ENCODE measurements around the gene OPCML.

The OPCML gene

DNA sequence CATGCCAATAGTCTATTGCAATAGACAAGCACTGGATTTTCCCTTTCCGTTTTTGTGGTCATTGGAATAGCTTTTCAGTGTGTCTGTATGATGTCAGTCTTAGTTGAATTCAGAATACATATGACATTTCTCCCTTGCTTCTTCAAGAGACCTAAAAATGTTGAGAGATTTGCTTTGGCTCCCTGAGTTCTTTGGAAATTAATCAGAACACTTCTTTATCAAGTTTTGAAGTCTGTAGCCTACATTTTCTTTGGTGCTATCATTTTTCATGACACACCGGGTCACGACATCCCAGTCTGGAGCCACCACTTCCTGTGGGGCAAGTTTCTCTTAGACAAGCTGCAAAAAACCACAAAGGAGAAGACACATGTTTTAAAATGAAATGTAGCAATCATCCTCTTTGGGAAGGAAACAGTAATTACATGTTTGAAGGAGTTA, 847.1 kb downstream of the OPCML start:
- FAIRE-seq: no peak

DNA sequence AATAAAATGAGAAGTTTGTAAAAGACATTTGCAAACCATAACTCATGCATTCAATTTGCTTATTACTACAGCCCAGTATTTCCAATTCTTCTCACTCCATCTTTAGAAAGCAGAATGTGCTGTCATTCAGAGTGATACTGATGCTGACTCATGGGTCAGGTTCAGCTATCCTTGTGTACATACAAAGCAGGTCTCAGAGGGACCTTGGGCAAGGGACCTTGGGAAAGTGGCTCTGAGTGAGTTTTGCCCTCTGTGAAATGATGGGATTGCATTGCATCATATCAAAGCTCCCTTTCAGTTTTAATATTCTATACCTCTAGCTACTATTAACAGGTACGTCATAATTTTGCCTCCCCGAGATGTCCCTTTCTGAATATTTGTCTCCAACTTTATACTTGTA, 848.7 kb downstream of the OPCML start:
- no peak for FAIRE-seq

DNA sequence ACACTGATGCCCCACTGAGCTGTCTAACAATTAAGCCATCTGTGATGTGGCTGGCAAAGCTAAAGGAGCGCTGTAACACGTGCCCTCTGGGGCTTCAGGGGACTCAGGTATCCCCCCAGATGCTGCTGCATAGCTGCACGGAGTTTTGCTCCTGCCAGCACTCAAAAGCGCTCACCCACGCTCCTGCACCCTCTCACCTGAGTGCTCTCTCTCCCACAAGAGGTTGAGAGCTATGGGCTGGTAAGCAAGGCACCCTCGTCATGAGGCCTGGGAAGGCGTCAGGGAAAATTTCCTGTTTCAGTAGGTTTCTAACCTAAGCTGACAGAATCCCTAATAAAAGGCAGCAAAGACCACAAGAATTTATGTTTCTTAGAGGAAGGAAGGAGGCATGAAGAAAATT, 850.3 kb downstream of the OPCML start:
- no peak for FAIRE-seq

DNA sequence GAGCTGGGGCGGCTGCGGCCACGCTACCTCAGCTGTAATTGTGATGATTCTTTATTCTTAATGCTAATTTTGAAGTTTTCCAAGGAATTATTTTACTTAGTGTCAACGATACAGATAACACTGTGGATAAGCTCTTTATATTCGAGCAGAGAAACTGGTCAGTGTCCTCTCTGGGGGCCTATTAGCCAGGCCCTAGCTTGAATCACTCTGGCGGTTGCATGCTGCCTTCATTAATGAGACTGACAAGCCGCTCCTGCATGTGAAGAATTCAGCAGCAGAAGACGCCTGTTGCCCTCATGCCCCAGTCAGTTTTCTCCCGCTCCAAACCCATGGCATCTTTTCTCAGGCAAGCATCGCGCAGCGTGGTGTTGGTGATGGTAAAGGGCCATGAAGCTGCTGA, 851.7 kb downstream of the OPCML start:
- FAIRE-seq: no peak

DNA sequence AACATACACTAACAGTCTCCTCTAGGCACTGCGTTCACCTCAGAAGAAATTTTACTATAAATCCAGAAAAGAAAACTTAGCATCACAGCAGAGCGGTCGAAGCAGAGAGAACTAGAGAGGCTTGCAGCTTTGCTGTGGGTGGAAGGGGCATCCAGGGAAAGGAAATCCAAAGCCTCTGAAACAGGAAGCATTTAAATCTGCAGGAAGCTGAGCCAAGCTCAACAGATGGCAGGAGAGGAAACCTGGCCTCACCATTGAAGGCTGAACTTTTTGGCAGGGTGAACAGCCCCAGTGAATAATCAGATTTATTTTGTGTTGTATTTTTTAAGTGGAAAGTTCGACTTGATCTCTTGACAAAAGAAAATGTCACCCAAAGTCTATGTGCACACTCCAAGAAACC, 858.1 kb downstream of the OPCML start:
- FAIRE-seq: no peak

DNA sequence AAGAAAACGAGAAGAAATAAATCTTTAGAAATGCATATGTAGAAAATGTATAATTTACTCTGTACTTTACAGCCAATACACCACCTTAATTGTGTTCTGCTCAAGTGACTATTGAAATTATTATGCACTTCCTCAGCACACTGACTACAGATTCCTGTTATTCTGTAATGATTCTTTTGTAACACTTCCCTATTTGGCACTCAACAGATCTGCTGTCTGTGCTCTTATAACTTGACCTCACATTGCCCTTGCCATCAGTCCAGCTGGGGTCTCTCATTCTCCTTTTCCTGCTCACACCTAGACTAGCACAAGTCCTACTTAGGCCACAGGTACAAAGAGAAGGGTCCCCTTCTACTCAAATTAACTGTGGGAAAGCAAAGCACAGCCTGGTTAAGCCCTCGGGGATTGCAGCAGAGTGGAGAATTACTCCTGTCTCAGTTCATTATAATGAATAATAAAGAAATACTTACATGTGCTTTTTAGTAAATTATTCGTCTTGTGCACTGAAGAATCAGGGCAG, 860.4 kb downstream of the OPCML start:
- FAIRE-seq: no peak

DNA sequence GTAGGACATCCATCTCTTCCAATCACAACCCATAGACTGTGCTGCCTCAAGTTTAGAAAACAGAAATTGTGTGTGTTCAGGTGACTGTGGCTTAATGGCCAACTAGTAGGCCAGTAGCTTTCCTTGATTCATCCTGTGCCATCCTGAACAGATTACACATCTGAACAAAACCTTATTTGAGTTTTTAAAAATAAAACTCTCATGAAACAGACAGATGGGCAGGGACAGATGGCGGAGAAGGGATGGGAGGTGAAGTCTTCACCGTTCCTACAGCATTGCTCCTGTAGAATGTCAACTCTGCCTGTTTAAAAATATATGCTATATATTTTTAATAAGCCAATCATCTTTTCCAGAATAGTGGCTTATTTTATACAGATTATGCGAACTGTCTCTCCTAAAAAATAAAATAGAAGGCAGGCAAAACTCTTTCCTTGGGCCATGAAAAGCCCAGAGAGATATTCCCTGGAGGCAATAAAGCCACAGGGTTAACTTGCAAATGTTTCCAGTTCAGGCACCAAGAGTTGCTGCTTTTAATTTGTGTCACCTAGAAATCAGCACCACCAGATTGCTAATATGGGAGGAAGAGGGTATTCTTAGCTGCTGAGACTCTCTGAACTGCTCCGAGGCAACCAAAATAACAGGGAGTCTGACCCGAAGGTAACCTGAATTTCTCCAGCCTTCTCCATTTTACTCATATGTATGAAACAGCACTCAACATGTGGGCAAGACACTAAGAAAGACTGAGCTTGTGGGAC, 861.2 kb downstream of the OPCML start:
- no peak for FAIRE-seq

DNA sequence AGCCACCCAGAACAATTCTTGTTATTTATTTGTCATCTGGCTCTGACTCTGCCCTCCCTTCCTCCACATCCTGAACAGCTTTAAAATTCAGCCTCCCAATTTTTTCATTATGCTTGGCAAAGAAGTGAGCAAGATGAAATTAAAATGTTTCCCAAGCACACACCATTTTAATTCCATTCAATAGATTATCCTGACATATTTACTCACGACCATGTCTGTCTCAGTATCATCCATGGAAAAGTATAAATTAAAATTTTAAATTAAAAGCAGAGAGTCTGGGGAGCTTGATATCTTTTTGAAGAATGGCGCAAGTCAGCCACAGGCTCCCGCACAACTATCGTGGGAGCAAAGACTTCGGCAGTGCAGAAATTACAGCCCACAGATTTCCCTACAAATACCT, 862.4 kb downstream of the OPCML start:
- FAIRE-seq: no peak

DNA sequence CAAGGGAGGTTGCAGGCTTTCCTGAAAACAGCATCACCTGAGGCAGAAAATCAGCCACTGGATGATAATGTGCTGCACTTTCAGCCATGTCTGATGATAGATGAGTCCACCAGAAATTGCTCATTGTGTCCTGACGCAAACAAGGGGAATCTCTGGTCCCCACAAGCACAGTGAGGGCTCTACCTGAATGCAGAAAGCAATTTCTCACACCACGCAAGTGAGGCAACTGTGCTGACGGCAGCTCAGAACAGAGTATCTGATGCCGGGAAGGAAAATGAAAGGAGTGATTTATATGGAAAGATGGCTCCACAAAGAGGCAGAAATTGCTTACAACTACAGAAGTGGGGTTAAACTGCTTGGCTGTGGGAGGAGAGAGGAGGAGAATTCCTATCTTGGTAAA, 867.1 kb downstream of the OPCML start:
- no peak for FAIRE-seq

DNA sequence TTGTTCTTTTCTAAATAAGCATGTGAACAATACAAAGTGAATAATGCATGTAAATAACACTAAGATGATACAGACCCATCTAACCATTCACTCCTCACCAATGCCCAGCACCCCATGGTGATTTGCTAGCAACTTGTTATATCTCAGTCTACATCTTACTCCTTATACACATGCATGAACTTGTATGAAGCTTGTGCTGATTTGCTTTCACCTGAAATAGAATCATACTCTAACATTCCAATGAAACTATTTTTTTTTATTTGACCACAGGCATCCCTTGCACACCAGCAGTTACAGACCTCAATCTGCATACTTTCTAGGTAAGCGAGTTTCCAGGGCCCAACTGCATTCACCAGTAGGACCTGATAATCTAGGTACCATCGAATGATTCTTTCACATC, 873.6 kb downstream of the OPCML start:
- no peak for FAIRE-seq

DNA sequence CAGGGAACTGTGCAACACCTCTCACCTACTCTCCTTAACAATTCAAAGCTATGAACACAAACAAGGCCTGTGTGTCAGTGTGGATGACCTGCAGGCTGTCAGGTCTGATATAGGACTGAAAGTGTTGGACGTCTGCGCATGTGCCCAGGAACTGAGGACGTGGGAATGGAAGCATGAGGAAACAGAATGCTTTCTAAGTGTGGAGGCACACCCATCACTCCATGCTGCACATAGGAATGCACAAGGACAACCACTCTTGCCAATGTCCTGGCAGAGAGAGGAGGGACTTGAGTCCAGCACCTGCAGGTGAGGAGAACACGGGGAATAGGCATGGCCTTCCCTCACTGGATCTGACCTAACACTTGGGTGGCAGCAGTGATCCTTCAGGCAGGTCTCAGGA, 874.3 kb downstream of the OPCML start:
- FAIRE-seq: no peak

DNA sequence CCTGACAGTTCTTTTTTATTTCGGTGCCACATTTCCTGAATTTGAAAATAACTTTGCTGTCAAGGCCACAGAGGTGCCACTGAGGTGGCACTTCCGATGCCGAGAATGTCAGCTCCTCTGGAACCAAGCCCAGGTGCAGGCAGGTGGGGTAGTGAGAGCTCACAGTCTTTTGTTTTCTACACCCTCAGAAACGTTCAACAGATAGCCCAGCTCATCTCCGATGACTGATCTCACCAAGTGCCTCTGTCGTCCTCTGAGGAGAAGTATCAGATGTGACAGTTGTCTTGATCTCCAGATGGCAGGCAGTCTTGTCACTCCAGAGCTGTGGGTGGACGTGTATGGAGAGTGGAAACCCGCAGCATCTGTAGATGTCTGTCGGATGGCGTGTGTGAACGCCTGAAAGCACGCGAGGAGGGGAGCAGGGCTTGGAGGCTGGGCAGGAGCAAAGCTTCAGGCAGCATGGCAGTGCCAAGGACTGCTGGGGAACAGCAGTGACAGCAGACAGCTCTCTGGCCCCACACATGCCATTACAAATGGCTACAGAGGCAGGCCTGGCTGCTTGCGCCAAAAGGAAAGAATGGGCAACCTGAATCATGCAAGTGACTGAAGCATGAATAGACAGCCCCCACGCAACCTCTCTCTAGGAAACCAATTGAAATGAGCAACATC, 877.0 kb downstream of the OPCML start:
- no peak for FAIRE-seq

DNA sequence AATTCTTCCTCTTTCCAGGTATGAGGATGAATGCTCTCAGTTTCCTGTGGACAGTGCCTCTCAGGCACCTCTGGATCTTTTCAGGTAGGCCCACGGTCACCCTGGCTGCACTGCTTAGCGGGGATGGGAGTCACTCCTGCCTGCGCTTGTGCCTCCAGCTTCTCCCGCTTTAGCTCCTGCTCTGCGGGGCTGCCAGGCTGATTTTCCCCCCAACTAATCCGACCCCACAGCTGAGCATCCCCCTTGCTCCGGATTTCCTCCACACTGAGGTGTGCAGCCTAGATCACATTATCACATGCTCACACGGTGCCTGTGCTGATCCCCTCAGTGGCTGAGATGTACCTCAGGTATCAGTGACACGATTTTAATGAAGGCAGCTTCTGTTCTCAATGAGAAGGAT, 879.1 kb downstream of the OPCML start:
- FAIRE-seq: no peak

DNA sequence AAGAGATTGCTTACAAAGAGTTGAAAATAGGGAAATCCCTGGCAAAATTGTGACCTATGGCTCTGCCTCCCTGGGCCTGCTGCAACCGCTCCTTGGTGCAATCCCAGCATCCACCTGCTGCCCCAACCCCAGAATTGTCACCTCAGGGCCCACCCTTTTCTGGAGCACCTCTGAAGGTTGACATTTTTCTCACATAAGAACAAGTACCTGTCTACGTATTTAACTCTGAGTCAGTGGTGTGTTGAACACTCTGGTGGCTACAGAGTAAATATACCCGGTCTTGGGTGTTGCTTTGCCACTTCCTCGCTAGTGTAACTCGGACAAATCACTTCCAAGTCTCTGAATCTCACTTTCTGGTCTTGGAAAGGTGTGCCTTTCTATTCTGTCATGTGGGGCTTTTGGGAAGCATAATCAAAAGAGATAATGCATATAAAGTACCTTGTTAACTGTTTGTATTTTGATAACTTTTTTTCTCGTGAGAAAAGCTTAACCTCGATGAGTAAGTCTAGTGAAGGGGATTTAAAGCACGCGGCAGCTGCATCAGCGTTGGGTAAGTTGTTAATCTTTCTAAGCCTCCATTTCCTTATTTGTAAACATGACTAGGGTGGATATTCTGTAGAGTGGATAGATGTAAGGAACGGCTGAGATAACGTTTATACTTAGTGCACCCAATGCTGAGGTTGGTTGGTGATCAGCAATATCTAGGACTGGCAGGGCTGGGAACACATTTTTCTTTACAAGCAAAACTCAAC, 881.2 kb downstream of the OPCML start:
- no peak for FAIRE-seq

DNA sequence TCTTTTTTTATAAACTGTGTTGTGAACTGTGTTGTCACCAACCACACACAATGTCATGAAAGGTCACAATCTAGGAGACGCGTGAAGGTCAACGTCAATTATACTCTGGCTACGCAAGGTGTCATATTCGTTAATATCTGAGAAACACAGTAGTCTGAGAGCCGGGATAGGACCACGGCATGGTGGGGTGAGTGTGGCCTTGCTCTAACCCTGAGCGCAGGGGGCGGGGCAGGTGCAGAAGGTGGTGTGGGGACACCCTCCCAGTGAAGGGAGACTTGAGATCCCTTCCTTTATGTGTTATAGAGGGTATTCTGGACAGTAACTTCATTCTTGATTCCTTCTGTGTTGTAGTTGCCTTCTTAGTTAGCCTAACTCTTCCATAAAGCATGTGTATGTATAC, 883.0 kb downstream of the OPCML start:
- no peak for FAIRE-seq

DNA sequence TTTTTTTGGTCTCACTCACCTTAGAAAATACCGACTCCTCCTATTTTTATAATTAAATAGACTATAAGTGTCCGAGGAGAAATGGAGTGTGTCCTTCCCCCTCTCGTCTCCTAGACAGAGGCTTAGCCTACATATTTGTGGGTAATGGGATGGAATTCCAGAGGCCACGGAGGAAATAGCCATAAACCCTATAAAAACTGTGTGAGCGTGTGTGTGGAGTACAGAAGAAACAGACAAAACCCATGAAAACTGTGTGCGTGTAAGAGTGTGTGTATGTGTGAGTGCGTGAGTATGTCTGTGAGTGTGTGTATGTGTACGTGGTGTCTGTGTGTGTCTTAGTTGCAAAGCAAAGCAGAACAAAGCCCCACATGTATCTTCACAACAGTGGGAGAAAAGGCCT, 883.5 kb downstream of the OPCML start:
- no peak for FAIRE-seq

DNA sequence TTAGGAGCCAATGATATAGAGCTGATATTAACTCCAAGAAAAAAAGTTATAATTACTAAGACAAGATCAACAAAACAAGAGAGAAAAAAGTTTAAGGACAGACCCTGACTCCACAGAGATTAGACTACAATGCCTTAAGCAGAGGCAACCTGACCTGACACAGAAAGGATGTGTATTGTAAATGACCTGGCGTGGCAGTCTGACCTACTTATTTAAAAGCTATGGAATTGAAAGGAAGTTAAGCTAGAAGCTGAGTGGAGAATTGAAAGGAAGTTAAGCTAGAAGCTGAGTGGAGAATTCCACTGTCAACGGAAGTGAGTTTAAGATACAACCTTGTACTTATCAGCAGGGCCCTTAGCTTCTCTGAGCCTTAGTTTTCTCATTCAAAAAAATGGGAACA, 885.4 kb downstream of the OPCML start:
- no peak for FAIRE-seq

DNA sequence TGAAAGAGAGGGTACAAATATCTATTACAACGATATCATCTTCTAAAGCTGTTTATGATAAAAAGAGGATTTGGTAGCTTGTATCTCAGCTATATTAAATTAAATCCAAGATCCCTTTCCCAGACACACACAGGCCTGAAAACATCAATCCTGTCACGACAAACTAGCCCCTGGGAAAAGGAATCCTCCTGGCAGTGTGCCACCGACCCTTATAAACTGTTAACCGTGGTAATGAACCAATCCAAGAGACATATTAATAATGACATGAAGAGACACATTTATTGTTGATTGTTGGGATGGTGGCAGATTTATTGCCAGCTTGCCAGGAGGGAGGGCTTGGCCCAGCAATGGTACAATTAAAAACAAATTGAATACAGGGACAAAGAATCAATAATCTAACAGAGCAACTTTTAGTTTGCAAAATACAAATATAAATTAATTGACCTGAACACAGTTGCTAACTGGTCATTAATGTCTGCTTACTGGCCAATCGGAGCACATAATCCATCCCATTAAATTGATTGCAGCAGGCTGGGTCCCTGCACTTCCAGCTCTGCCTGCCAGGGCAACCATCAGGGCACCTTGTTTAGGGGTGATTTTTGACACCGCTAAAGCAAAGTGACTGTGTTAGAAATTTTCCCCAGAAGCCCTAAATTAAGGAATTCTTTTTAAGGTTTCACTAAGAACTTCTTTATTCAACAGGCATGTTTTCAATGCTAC, 887.6 kb downstream of the OPCML start:
- no peak for FAIRE-seq

DNA sequence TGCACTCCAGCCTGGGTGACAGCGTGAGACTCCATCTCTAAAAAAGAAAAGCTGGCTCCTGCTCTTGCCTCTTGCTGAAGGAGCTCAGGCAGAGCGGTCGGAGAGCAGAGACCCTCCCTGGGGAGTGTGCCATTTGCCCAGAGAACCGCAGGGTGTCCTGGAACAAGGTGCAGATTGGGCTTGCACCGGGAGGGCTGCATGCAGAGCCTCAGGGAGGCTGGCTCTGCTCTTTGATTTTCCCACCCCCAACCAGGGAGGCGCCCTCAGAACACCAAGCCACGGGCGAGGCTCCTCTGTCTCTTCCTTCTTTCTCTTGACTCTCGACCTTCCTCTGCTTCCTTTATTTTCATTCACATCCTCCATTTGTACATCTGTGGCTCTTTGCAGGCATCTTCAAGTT, 889.1 kb downstream of the OPCML start:
- FAIRE-seq: no peak

DNA sequence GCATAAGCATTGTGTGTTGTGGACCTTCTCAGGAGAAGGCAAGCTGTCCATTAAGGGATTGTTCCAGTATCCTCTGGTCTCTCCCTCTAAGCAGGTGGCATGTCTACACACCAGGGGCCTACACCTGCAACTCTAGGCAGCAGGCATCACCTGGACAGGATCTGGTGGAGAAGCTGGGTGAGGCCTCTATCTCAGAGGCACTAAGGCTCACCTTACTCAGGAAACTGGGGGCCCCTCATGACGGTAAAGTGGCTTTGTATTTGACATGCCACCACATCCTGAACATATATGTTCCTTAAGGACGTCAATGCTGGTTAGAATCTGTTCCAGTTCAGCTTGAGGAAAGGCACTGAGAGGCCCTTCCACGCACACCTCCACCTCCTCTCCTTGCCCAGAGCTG, 891.3 kb downstream of the OPCML start:
- FAIRE-seq: no peak

DNA sequence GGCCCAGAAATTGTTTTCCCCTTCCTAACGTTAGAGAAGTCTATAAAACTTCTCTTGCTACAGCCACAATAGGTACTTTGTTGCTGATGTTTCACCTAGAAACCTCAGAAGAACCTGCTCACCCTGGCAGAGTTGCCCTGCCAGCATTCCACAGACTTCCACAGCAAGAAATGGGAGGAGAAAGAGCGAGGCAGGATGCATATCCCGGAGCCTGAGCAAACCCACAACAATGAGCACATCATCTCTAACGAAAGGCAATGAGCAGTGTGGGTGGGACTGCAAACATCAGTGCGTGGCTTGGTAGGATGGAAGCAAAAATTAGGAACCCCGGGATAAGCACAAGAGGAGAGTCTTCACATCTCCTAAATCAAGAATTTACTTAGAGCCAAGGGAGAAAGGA, 892.3 kb downstream of the OPCML start:
- no peak for FAIRE-seq

DNA sequence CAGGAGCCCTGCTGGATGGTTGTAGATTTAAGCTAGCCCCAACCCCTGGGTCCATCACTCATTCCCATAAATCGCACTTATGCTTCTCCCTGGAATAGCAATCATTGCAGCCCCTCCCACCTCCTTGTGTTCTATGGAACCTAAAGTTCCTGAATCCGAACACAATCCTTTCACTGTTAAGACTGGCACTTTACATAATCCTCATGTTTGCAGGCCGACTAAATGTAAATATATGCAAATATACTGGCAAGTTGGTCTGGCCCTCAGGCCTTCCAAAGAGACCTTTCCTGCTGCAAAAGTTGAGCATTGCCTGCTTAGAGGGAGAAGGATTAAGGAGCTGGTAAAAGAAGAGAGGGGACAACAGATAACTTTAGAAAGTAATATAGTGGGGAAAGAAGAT, 892.9 kb downstream of the OPCML start:
- FAIRE-seq: no peak

DNA sequence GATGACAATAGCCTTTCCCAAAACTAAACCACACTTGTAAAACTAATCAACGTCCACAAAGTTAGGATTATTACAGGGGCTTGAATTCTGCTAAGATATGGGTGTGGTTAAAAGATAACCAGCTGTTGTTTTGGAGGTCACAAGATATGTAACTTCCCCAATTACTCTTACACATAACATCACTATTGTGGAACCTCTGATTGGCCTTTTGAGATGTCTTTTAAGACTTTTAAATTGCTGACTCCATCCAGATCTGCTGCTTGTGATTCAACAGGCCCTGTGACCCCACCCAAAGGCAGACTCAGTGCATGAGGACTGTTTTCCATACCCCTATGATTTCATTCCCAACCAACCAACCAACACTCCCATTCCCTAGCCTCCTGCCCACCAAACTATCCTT, 893.9 kb downstream of the OPCML start:
- FAIRE-seq: no peak
